Fibroblast of the conjunctiva (primary cell): ENCODE data around the gene XNDC1N.
"Not testable (repeated sequence)": the region's sequence is repeated elsewhere in the genome, so short reads cannot be mapped to it uniquely, and the experiment has no call there.

ENCODE experiments used
- DNase-seq: peaks from one replicate; pipeline ENCODE4 v3.0.0-alpha.2; 2010; ENCODE audit warnings: low read depth

Gene XNDC1N

DNA sequence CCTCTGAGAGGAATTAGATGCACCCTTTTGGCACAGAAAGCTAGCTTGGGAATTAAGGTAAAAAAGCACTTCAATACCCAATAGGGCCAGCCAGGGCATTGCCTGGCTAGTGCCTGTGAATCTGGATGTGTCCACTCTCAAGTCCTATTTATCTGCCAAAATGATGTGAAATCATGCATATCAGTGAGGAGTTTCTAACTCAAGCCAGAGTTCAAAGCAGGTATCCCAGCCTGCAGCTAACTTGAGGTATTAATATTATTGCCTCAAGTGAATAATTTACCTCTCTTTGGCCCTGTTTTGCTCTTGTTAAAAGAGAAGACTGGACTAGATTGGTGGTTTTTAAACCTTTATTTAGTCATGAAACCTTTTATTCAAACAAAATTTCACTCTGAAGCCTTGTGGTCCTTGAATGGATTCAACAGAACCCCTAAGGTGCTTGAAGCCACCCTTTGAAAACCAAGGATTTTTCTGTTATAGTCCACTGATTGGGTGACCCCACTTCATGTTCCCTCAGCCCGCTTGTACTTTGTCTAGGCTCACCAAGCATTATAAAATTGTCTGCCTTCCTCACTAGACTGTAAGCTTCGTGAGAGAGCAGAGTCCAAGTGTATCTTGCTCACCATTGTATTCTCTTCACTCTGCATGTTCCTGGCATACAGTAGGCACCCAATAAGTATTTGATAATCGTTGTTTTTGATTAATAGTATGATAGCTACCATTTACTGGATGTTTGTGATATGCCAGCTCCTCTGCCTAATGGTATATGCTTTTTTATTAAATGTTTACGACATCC is 4.9 kb upstream of the XNDC1N start:
- no peak for DNase-seq

DNA sequence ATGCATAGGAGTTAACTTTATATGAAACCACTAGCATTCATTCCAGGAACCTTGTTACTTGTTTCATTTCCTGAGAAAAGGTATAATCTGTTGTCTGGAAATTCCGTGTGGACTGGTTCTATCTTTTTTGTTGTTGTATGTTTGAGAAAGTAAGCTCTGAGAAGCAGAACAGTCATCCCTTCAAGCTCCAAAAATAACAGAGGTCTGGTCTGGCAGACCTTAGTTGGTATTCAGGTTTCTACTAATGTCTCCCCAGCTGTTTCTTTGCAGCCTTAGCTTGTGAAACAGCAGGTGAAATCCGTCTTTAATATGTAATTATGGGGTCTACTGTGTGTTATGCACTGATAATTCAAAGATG is 2.8 kb upstream of the XNDC1N start:
- DNase-seq, result no peak

DNA sequence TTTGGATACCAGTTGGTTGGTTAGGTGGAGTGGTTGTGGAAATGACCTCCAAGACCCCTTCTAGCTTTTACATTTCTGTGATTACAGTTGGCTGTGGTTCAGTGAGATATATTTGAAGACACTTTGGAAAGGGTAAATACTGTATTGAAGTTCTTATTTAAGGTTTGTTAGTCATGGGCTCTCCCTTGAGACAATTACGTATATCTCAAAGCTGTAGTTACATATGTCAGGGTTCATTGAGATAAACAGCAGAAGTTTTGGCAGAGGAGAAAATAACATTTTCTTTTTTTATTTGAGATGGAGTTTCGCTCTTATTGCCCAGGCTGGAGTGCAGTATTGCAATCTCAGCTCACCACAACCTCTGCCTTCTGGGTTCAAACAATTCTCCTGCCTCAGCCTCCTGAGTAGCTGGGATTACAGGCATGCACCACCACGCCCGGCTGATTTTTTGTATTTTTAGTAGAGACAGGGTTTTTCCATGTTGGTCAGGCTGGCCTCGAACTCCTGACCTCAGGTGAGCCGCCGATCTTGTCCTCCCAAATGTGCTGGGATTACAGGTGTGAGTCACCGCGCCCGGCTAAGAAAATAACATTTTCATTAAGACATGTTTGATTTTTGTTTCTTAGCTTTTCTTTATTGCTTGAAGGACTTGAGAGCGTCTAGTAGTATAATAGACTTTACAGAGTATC is 2.3 kb upstream of the XNDC1N start:
- no peak for DNase-seq

DNA sequence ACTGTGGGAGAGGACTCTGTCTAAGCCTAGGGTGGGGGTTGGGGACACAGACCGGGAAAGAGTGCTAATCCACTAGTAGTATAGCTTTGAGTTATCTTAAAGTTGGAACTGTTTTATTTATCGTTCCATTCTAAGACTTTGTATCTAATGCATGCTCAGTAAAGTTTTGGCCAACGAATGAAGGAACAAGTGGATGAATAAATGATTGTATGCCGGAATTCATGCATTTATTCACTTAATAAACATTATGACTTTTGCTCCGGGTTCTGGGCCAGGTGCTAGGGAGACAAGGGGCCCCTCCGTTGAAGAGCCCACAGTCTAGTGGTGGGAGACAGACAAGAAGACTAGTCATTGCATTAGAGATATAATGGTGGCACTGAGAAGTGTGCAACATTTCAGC is 1.1 kb upstream of the XNDC1N start:
- DNase-seq, result no peak

DNA sequence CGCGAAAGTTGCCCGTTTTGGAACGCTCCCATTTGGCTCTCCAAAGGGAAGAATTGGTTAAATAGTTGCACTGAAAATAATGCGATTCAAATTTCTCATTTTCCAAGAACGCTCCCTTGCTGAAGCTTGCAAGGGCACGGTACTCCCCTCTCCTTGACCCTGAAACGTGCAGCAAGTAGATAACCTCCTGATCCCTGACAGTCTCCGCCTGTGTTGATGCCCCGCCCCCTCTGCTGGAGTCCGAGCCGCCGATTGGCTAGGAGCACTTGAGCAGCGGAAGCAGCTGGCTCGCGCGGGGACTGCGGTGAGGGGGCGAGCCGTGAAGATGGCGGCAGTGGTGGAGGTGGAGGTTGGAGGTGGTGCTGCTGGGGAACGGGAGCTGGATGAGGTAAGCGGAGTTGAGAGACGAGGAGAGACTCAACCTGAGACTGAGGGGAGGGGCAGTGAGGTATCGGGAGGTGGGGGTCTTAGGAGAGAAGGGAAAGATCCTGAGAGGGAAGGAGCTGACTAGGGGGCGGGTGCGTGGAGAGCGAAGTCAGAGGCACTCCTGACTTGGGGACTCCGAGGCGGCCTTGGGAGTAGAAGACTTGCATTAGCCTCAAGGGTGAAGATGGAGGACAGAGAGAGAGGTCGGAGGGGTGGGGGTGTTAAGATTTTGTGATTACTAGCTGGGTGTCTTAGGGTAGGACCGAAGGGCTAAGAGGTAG is 496 bp upstream of the XNDC1N start, which contains the start of gene RNF121:
RNF121 (plus strand) TSS at position 310 of the 707 bp plus-strand sequence; CDS start at position 326, 16 bp downstream.
- peak; percentile 85 for DNase-seq

DNA sequence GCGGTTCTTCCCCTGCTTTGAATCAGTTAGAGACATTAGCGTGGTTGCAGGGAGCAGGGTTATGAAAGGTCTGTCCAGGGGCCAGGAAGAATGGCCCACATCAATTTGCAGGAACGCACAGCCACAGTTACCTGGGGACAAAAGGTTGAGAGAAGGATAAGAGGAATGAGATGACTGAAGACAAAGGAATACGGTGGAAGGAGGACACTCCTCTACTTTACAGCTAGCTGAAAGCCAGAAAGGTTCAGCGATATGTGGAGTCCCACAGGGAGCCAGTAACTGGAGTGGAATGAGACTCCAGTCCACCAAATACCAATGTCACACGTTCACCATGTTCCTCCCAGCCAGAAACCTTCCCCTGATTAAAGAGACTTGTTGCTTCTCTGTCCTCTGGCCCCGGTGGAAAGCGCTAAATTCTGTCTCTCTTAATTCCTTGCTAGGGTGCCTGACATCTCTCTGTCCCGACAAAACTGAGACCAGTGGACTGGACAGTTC is 10.7 kb downstream of the XNDC1N start:
- no peak for DNase-seq

DNA sequence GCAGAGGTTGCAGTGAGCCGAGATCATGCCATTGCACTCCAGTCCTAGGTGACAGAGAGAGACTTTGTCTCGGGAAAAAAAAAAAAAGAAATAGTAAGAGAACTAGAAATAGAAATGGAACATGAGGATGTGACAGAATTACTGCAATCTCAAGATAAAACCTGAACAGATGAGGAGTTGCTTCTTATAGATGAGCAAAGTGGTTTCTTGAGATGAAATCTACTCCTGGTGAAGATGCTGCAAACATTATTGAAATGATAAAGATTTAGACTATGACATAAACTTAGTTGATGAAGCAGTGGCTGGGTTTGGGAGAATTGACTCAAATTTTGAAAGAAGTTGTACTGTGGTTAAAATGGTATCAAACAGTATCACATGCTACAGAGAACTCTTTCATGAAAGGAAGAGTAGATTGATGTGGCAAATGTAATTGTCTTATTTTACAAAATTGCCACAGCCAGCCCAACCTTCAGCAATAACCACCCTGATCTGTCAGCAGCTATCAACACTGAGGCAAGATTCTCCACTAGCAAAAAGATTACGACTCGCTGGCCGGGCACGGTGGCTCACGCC is 13.7 kb downstream of the XNDC1N start:
- no peak for DNase-seq

DNA sequence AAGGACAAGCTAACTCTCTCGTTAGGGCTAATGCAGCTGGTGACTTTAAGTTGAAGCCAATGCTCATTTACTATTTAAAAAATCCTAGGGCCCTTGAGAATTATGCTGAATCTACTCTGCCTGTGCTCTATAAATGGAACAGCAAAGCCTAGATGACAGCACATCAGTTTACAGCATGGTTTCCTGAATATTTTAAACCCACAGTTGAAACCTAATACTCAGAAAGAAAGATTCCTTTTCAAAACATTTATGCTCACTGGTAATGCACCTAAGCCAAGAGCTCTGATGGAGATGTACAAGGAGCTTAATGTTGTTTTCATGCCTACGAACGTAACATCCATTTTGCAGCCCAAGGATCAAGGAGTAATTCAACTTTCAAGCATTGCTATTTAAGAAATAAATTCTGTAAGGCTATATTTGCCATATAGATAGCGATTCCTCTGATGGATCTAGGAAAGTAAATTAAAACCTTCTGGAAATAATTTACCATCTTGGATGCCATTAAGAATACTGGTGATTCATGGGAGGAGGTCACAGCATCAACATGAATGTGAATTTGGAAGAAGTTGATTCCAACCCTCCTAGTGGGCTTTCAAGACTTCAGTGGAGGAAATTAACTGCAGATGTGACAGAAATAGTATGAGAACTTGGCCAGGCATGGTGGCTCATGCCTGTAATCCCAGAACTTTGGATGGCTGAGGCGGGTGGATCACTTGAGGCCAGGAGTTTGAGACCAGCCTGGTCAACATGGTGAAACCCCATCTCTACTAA is 14.5 kb downstream of the XNDC1N start:
- peak; percentile 81 for DNase-seq

DNA sequence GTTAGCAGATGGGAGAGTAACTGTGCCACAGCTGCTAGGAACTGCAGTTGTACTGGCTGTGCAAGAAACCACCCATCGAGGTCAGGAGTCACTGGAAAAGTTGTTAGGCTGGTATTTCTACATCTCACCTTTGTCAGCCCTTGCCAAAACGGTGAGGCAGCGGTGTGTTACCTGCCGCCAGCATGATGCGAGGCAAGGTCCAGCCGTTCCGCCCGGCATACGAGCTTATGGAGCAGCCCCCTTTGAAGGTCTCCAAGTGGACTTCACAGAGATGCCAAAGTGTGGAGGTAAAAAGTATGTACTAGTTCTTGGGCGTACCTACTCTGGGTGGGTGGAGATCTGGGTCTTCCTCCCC is 16.4 kb downstream of the XNDC1N start:
- not testable (repeated sequence) for DNase-seq

DNA sequence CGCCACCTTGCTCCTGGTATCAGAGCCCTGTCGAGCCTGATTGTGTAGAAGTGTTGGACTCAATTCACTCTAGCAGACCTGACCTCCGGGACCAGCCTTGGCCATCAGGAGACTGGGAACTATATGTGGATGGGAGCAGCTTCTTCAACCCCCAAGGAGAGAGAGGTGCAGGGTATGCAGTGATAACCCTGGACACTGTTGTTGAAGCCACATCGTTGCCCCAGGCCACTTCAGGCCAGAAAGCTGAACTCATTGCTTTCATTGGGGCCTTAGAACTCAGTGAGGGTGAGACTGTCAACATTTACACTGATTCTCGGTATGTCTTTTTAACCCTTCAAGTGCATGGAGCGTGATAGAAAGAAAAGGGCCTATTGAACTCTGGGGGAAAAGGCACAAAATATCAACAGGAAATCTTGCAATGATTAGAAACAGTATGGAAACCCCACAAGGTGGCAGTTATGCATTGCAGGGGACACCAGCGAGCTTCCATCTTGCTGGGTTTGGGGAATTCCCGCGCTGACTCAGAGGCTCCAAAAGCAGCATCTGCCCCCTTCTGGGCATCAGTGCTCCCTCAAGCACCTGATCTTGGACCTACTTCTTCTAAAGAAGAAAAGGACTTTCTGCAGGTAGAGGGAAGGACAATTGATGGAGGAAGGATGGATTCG is 16.9 kb downstream of the XNDC1N start:
- not testable (repeated sequence) for DNase-seq

DNA sequence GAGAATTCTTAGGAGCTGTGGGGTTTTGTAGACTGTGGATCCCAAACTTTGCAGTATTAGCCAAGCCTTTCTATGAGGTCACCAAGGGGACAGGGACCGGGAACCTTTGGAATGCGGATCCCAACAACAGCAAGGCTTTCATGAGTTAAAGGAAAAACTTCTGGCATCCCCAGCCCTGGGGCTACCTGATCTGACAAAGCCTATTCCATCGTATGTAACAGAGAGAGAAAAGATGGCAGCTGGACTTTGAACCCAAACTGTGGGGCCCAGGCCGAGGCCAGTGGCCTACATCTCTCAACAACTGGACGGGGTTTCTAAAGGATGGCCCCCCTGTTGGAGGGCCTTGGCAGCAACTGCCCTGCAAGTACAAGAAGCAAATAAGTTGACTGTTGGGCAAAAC is 17.6 kb downstream of the XNDC1N start:
- DNase-seq, result not testable (repeated sequence)

DNA sequence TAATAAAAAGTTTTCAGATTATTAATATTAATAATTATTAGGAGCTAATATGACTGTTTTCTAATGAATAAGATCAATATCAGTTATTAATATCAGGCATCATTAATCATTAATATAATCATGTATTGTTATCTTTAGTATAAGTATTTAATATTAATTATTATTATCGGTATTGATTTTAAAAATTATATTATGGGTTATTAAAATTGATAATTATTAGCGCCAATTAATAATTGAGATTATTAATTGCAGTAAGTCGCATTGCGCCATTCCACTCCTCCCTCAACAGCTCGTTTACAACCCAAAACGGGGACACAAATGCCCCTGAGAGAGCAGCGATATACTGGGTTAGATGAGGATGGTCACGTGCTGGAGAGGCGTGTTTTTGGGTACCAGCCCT is 20.2 kb downstream of the XNDC1N start:
- no peak for DNase-seq

DNA sequence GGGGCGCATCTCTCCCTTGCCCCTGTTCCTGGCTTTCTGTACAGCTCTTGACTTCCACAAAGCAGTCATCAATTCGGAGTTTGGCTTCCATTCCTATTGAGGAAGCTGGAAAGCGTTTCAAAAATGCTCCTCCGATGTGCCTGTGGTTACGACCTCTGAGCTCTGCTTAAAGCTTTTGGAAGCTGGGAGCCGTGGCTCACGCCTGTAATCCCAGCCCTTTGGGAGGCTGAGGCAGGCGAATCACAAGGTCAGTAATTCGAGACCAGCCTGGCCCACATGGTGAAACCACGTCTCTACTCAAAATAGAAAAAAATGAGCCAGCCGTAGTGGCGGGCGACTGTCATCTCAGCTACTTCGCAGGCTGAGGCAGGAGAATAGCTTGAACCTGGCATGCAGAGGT is 27.3 kb downstream of the XNDC1N start:
- DNase-seq, result peak; percentile 57

DNA sequence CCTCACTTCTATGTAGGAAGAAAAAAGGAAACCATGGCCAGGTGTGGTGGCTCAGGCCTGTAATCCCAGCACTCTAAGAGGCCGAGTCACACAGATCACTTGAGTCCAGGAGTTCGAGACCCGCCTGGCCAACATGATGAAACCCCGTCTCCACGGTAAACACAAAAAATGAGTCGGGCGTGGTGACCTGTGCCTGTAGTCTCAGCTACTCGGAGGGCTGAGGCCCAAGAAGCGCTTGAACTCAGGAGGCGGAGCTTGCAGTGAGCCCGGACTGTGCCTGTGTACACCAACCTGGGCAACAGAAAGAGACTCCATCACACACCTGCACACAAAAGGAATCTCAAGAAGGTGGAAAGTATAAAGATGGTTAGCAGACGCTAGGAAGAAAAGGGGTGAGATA is 32.4 kb downstream of the XNDC1N start:
- no peak for DNase-seq

DNA sequence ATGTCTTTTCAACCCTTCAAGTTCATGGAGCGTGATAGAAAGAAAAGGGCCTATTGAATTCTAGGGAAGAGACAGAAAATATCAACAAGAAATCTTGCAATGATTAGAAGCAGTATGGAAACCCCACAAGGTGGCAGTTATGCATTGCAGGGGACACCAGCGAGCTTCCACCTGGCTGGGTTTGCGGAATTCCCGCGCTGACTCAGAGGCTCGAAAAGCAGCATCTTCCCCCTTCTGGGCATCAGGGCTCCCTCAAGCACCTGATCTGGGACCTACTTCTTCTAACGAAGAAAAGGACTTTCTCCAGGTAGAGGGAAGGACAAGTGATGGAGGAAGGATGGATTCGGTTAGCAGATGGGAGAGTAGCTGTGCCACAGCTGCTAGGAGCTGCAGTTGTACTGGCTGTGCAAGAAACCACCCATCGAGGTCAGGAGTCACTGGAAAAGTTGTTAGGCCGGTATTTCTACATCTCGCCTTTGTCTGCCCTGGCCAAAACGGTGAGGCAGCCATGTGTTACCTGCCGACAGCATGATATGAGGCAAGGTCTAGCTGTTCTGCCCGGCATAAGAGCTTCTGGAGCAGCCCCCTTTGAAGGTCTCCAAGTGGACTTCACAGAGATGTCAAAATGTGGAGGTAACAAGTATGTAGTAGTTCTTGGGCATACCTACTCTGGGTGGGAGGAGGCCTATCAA is 39.1 kb downstream of the XNDC1N start:
- not testable (repeated sequence) for DNase-seq

DNA sequence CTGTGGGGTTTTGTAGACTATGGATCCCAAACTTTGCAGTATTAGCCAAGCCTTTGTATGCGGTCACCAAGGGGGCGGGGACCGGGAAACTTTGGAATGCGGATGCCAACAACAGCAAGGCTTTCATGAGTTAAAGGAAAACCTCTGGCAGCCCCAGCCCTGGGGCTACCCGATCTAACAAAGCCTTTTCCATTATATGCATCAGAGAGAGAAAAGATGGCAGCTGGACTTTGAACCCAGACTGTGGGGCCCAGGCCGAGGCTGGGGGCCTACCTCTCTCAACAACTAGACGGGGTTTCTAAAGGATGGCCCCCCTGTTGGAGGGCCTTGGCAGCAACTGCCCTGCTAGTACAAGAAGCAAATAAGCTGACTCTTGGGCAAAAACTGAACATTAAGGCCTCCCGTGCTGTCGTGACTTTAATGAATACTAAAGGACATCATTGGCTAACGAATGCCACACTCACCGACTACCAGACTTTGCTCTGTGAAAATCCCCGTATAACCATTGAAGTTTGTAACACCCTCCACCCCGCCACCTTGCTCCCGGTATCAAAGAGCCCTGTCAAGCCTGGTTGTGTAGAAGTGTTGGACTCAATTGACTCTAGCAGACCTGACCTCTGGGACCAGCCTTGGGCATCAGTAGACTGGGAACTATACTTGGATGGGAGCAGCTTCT is 39.9 kb downstream of the XNDC1N start:
- DNase-seq, result not testable (repeated sequence)

DNA sequence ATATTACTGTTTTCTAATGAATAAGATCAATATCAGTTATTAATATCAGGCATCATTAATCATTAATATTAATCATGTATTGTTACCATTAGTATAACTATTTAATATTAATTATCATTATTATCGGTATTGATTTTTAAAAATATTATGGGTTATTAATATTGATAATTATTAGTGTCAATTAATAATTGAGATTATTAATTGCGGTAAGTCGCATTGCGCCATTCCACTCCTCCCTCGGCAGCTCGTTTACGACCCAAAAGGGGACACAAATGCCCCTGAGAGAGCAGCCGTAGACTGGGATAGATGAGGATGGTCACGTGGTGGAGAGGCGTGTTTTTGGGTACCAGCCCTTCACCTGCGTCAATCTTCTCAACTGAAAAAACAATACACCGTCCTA is 42.6 kb downstream of the XNDC1N start:
- DNase-seq, result not testable (repeated sequence)
